Mammary epithelial cell (primary cell): ENCODE data around the gene PELI2.

Source experiments
- EZH2 ChIP-seq: IDR thresholded peaks from 2 replicates; pipeline ENCODE4 v1.6.1; 2012; ENCODE audit warnings: low read length, inconsistent platforms, borderline replicate concordance
- TF ChIP-seq, protein P1 (sequence below), 2 donors: IDR thresholded peaks in 1 of 2; conservative IDR thresholded peaks in 1 of 2; 2 replicates each; pipeline ENCODE4 v1.5.1; 2011 to 2012; ENCODE audit warnings: inconsistent platforms in 2 of 2, low read length in 2 of 2, mild to moderate bottlenecking in 2 of 2, control low read depth in 1 of 2, low read depth in 1 of 2; ENCODE audit not compliant: insufficient read depth in 1 of 2; ENCODE audit errors: extremely low read depth in 1 of 2

DNA sequence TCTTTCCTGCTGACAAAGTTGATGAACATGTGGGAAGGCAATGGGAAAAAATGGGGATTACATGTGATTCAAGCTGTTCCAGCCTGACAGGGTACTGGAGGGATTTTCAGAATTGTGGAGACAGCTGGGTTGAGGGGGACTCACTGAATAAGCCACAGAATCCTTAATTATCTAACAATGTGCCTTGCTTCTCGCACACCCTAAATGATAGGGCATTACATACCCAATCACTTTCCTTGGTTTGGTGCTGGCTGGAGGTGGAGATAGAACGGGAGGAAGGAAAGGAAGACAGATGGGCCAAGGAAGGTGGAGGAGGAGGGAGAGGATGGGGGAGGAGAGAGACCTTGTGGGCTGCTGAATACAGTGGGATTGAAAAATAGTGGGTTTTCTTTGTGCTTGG, 20.7 kb downstream of the PELI2 start:
- TF ChIP-seq, protein P1, sequence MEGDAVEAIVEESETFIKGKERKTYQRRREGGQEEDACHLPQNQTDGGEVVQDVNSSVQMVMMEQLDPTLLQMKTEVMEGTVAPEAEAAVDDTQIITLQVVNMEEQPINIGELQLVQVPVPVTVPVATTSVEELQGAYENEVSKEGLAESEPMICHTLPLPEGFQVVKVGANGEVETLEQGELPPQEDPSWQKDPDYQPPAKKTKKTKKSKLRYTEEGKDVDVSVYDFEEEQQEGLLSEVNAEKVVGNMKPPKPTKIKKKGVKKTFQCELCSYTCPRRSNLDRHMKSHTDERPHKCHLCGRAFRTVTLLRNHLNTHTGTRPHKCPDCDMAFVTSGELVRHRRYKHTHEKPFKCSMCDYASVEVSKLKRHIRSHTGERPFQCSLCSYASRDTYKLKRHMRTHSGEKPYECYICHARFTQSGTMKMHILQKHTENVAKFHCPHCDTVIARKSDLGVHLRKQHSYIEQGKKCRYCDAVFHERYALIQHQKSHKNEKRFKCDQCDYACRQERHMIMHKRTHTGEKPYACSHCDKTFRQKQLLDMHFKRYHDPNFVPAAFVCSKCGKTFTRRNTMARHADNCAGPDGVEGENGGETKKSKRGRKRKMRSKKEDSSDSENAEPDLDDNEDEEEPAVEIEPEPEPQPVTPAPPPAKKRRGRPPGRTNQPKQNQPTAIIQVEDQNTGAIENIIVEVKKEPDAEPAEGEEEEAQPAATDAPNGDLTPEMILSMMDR (conservative IDR thresholded peaks at IDR 0.05 in 1 of 2, IDR thresholded peaks at IDR 0.05 in 1 of 2; ENCODE audit: extremely low read depth in 1 of 2, insufficient read depth in 1 of 2, low read depth in 1 of 2, low read length in 2 of 2): no peak
- no peak for TF ChIP-seq EZH2
